WTC11 (cell line): ENCODE measurements around the gene ETV6.

ENCODE experiments used
- ATF1 ChIP-seq: sonication (generic); formaldehyde crosslinking; IDR thresholded peaks from 2 replicates; pipeline ENCODE4 v1.8.1; 2023; ENCODE audit warnings: mild to moderate bottlenecking, moderate library complexity, missing genetic modification reagents
- CREM ChIP-seq: sonication (generic); formaldehyde crosslinking; IDR thresholded peaks from 2 replicates; pipeline ENCODE4 v1.8.1; 2022; ENCODE audit warnings: mild to moderate bottlenecking, missing genetic modification reagents, moderate library complexity
- FOXP1 ChIP-seq: sonication (generic); formaldehyde crosslinking; IDR thresholded peaks from 2 replicates; pipeline ENCODE4 v1.8.0; 2022; ENCODE audit warnings: missing genetic modification reagents, mild to moderate bottlenecking, moderate library complexity, borderline replicate concordance
- NR3C1 ChIP-seq: sonication (generic); formaldehyde crosslinking; conservative IDR thresholded peaks from 2 replicates; pipeline ENCODE4 v1.8.1; 2023; ENCODE audit warnings: low read depth, mild to moderate bottlenecking, missing genetic modification reagents
- RELA ChIP-seq: sonication (generic); formaldehyde crosslinking; IDR thresholded peaks from 2 replicates; pipeline ENCODE4 v1.8.1; 2022; ENCODE audit warnings: missing genetic modification reagents, mild to moderate bottlenecking, borderline replicate concordance
- ZNF121 ChIP-seq: sonication (generic); formaldehyde crosslinking; IDR thresholded peaks from 2 replicates; pipeline ENCODE4 v1.8.0; 2023; ENCODE audit warnings: missing genetic modification reagents
- TF ChIP-seq, protein P1 (sequence below): fragments of 200-600 bp; IDR thresholded peaks from 2 replicates; pipeline ENCODE4 v1.8.0; 2022; ENCODE audit warnings: antibody characterized with exemption
- TF ChIP-seq, protein P2 (sequence below): sonication (generic); formaldehyde crosslinking; IDR thresholded peaks from 2 replicates; pipeline ENCODE4 v1.8.0; 2022; ENCODE audit warnings: missing genetic modification reagents

DNA sequence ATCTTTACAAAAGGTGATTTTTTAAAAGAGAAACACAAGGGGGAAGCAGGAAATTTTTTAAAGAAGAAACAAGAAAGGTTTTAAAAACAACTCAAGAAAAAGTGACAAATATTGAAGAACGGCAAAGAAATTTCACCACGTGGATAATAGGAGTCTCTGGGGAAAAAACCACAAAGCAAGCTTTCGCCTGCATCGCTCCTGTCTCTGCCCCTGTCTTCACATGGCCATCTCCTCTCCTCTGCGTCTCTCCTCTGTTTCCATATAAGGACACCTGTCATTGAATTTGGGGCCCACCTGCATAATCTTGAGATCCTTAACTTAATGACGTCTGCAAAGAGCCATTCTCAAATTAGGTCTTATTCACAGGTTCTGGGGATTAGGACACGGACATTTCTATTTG is 175.8 kb downstream of the ETV6 start:
- TF ChIP-seq, protein P1, sequence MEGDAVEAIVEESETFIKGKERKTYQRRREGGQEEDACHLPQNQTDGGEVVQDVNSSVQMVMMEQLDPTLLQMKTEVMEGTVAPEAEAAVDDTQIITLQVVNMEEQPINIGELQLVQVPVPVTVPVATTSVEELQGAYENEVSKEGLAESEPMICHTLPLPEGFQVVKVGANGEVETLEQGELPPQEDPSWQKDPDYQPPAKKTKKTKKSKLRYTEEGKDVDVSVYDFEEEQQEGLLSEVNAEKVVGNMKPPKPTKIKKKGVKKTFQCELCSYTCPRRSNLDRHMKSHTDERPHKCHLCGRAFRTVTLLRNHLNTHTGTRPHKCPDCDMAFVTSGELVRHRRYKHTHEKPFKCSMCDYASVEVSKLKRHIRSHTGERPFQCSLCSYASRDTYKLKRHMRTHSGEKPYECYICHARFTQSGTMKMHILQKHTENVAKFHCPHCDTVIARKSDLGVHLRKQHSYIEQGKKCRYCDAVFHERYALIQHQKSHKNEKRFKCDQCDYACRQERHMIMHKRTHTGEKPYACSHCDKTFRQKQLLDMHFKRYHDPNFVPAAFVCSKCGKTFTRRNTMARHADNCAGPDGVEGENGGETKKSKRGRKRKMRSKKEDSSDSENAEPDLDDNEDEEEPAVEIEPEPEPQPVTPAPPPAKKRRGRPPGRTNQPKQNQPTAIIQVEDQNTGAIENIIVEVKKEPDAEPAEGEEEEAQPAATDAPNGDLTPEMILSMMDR, result no peak
- TF ChIP-seq CREM (CRISPR knock-in tag), result no peak
- no peak for TF ChIP-seq RELA (CRISPR knock-in tag)
- no peak for TF ChIP-seq ZNF121 (CRISPR knock-in tag)
- no peak for TF ChIP-seq NR3C1
- TF ChIP-seq FOXP1, result no peak
- TF ChIP-seq, protein P2, sequence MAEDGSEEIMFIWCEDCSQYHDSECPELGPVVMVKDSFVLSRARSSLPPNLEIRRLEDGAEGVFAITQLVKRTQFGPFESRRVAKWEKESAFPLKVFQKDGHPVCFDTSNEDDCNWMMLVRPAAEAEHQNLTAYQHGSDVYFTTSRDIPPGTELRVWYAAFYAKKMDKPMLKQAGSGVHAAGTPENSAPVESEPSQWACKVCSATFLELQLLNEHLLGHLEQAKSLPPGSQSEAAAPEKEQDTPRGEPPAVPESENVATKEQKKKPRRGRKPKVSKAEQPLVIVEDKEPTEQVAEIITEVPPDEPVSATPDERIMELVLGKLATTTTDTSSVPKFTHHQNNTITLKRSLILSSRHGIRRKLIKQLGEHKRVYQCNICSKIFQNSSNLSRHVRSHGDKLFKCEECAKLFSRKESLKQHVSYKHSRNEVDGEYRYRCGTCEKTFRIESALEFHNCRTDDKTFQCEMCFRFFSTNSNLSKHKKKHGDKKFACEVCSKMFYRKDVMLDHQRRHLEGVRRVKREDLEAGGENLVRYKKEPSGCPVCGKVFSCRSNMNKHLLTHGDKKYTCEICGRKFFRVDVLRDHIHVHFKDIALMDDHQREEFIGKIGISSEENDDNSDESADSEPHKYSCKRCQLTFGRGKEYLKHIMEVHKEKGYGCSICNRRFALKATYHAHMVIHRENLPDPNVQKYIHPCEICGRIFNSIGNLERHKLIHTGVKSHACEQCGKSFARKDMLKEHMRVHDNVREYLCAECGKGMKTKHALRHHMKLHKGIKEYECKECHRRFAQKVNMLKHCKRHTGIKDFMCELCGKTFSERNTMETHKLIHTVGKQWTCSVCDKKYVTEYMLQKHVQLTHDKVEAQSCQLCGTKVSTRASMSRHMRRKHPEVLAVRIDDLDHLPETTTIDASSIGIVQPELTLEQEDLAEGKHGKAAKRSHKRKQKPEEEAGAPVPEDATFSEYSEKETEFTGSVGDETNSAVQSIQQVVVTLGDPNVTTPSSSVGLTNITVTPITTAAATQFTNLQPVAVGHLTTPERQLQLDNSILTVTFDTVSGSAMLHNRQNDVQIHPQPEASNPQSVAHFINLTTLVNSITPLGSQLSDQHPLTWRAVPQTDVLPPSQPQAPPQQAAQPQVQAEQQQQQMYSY (CRISPR knock-in tag), result no peak
- TF ChIP-seq ATF1 (CRISPR knock-in tag), result no peak
